ENCODE results near the gene MORF4L2.
"Not testable (repeated sequence)": the region's sequence is repeated elsewhere in the genome, so short reads cannot be mapped to it uniquely, and the experiment has no call there.

The MORF4L2 gene

DNA sequence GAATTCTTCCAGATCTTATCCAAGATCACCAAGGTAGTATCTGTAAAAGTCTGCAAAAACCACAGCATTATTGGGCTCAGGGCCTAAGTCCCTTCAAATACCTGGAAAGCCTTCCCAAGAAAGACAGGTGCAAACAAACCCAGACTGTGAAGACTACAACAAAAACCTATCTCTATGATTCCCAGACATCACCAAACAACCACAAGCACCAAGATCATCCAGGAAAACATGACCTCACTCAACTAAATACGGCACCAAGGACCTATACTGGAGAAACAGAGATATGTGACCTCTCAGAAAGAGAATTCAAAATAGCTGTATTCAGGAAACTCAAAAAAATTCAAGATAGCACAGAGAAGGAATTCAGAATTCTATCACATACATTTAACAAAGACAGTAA is 42.4 kb downstream of the MORF4L2 start:
- no peak overlapping the region for H3K27ac Mint-ChIP-seq
- TF ChIP-seq, protein P1, sequence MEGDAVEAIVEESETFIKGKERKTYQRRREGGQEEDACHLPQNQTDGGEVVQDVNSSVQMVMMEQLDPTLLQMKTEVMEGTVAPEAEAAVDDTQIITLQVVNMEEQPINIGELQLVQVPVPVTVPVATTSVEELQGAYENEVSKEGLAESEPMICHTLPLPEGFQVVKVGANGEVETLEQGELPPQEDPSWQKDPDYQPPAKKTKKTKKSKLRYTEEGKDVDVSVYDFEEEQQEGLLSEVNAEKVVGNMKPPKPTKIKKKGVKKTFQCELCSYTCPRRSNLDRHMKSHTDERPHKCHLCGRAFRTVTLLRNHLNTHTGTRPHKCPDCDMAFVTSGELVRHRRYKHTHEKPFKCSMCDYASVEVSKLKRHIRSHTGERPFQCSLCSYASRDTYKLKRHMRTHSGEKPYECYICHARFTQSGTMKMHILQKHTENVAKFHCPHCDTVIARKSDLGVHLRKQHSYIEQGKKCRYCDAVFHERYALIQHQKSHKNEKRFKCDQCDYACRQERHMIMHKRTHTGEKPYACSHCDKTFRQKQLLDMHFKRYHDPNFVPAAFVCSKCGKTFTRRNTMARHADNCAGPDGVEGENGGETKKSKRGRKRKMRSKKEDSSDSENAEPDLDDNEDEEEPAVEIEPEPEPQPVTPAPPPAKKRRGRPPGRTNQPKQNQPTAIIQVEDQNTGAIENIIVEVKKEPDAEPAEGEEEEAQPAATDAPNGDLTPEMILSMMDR (IDR thresholded peaks at IDR 0.05; ENCODE audit: unreplicated experiment in 3 of 3), result no peak
- H3K27me3 Mint-ChIP-seq (ENCODE audit: low read depth), result peaks cover 4% of the 10 kb centered on the region
- no peak overlapping the region for H3K4me3 Mint-ChIP-seq
- no peaks in the 10 kb centered on the region for H3K4me1 Mint-ChIP-seq
- H3K36me3 Mint-ChIP-seq (ENCODE audit: low read depth), result no peaks in the 10 kb centered on the region
- peaks cover 14% of the 10 kb centered on the region for H3K9me3 Mint-ChIP-seq

DNA sequence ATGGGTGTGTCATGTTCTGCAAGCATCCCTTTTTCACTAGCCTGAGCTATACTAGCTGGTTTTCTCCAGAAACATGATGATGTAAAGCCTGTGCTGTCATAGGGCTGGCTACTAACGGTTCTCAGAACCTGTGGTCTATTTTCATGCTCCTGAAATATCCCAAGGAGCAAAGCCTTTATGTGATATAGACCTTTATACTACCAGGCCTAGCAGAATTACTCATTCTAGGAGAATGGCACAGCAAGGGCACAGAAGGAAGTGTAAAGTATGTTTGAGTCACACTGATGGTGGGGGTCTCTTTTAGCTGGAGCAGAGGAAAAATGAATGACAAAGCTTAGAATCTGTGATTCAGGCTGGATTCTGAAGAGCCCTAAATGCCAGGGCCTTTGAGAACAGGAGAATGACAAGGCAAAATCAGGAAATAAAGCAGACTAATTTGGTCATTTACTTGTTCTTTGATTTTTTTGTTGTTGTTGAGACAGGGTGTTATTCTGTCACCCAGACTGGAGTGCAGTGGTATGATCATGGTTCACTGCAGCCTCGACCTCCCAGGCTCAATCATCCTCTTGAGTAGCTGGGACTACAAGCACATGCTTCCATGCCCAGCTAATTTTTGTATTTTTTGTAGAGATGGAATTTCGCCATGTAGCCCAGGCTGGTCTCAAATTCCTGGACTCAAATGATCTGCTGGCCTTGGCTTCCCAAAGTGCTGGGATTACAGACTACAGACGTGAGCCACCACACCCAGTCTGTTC is 45.9 kb downstream of the MORF4L2 start:
- Mint-ChIP-seq H3K36me3 (ENCODE audit: low read depth) (no peaks in the 10 kb centered on the region), H3K4me1 (no peaks in the 10 kb centered on the region), H3K9me3 (peaks cover 6% of the 10 kb centered on the region), H3K4me3 (no peak overlapping the region), H3K27me3 (ENCODE audit: low read depth) (peaks cover 4% of the 10 kb centered on the region), H3K27ac (no peak overlapping the region)
- TF ChIP-seq, protein P1 (IDR thresholded peaks at IDR 0.05; ENCODE audit: unreplicated experiment in 3 of 3), result no peak

DNA sequence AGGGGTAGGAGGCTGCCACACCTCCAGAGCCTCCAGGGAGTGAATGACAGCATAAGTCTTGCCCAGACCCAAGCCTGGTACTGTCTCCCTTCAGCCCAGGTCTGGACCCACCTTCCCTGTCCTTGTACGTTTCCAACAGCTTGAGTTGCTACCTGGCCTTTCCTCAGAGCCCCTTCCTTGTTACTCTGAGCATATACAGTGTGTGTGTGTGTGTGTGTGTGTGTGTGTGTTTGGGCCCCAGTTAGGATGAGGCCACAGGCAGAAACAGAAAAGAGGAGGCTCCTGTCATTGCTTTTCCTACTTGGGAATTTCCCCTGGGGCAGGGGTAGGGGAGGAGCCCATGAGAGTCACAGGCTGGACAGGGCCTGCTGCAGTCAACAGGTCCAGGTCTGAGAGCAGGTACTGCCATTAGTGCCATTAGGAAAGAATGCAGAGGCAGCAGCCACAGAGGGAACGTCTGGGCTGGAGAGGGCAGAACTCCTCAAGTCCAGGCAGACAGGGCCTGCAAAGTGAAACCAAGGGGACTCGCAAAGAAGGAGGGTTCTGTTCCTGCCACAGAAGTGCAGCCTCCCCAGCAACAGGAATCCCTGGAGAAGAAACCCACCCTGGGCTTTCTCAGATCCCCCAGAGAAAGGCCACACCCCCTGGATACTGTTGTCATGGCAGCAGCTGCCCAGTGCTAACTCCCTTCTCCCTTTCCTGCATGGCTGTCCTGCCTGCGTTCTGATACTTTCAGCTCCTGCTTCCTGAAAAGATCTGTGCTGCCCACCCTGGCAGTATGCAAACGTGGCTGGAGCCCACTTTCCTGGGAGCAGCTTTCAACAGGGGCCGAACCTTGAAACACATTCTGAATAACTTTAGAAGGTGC is 47.8 kb downstream of the MORF4L2 start:
- H3K9me3 Mint-ChIP-seq; H3K4me1 Mint-ChIP-seq; H3K27me3 Mint-ChIP-seq (ENCODE audit: low read depth); H3K27ac Mint-ChIP-seq; H3K4me3 Mint-ChIP-seq; H3K36me3 Mint-ChIP-seq (ENCODE audit: low read depth): not testable (repeated sequence)

DNA sequence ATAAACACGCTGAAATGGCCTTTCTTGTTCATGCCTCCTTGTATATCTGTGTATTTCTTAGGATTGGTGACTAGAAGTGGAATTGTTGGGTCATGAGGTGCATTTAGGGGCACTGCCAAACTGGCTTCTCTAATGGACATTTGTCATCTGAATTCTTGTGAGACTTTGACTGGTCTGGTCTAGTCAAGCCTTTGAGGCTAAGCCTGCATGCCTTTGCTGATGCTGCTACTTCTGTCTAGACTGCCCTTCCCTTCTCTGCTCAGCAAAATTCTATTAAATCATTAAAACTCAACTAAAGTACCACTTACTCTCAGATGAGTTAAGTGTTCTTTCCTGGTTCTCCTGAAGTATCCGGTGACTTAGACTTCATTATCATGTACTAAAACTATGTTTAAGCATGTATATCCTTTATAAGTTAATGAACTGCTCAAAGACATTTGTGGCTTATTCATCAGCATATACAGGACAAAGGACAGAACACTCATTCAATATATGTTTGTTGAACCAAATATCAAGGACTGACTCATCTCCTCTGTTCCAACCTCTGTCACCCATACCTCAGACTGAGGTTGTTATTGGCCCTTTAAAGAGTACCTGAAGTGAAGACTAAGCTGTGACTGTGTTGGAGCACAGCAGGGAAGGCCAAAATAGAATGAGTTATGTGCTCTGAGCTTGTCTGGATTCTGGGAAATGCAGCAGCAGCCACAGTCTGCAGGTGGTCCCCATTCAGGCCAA is 48.7 kb downstream of the MORF4L2 start:
- TF ChIP-seq, protein P1 (IDR thresholded peaks at IDR 0.05; ENCODE audit: unreplicated experiment in 3 of 3), result no peak
- Mint-ChIP-seq H3K4me3 (no peak overlapping the region), H3K27me3 (ENCODE audit: low read depth) (no peaks in the 10 kb centered on the region), H3K36me3 (ENCODE audit: low read depth) (no peaks in the 10 kb centered on the region), H3K9me3 (peaks cover 3% of the 10 kb centered on the region), H3K27ac (no peak overlapping the region), H3K4me1 (no peaks in the 10 kb centered on the region)

DNA sequence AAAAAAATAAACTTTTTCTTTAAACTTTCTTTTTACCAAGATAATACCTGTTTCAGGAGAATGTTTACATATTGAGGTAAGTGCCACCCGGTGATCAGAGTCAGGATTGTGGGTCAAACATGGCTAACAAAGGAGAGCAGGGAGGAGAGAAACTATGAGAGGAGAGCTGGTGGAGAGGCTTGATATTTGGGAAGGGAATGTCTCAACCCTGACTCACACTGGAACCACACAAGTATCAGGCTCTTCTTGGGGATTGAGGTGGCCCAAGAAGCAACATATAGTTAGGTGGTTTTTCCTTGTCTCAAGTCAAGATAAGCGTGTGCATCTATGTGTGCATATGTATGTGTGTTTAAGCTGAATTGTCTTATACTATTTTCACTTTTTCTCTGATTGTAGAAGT is 51.1 kb downstream of the MORF4L2 start:
- no peaks in the 10 kb centered on the region for H3K9me3 Mint-ChIP-seq
- no peak overlapping the region for H3K27ac Mint-ChIP-seq
- H3K27me3 Mint-ChIP-seq (ENCODE audit: low read depth), result no peaks in the 10 kb centered on the region
- no peaks in the 10 kb centered on the region for H3K4me1 Mint-ChIP-seq
- H3K4me3 Mint-ChIP-seq, result no peak overlapping the region
- TF ChIP-seq, protein P1 (IDR thresholded peaks at IDR 0.05; ENCODE audit: unreplicated experiment in 3 of 3), result no peak
- H3K36me3 Mint-ChIP-seq (ENCODE audit: low read depth), result peaks cover 4% of the 10 kb centered on the region

DNA sequence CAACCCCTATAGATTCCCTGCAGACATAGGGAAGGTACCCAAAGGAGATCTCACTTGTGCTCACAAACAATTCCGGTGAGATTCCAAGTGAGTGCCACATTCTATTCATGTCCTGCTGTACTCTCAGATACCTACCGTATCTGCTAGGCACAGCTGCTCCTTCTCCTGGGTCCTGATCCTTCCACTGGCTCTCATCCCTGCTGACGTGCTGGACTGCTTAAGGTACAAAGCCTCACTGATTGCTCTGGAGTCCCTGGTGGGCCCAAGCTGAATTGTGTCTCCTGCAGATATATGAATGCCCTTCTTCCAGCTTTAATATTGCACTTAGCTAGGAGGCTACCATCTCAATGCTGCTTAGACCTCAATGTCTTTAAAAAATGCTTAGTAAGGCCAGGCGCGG is 55.4 kb downstream of the MORF4L2 start:
- TF ChIP-seq, protein P1 (IDR thresholded peaks at IDR 0.05; ENCODE audit: unreplicated experiment in 3 of 3), result no peak
- H3K27me3 Mint-ChIP-seq (ENCODE audit: low read depth), result no peaks in the 10 kb centered on the region
- H3K36me3 Mint-ChIP-seq (ENCODE audit: low read depth), result peaks cover 7% of the 10 kb centered on the region
- H3K4me3 Mint-ChIP-seq, result peak overlapping the region; percentile 56 to 75 (median 56)
- peak overlapping the region in 1 of 3 experiments; percentile 61 for H3K27ac Mint-ChIP-seq
- H3K9me3 Mint-ChIP-seq, result no peaks in the 10 kb centered on the region
- H3K4me1 Mint-ChIP-seq, result peaks cover 16% of the 10 kb centered on the region
